OCI-LY1 (cell line): ENCODE data around the gene ZNF329.

ENCODE experiments used
- H2AFZ ChIP-seq: fragments of 200-600 bp; sonication (generic), shearing (Covaris generic); 2 replicates; pipeline ENCODE4 v1.6.0; 2014; ENCODE audit warnings: antibody characterized with exemption, mild to moderate bottlenecking, low read length
- H3F3A ChIP-seq: fragments of 200-600 bp; sonication (generic), shearing (Covaris generic); 2 replicates; pipeline ENCODE4 v1.6.0; 2014; ENCODE audit warnings: mild to moderate bottlenecking, antibody characterized with exemption, low read length, moderate library complexity; ENCODE audit not compliant: insufficient read depth
- H3K27ac ChIP-seq: fragments of 200-600 bp; sonication (generic); 2 replicates; pipeline ENCODE4 v1.5.1; 2014; ENCODE audit warnings: low read length, mixed run types, mild to moderate bottlenecking, low read depth; ENCODE audit not compliant: poor library complexity, severe bottlenecking
- H3K27me3 ChIP-seq: fragments of 200-600 bp; sonication (generic); 2 replicates; pipeline ENCODE4 v1.6.0; 2014; ENCODE audit warnings: antibody characterized with exemption, mild to moderate bottlenecking, low read length, moderate library complexity; ENCODE audit not compliant: insufficient read depth
- H3K36me3 ChIP-seq: fragments of 200-600 bp; sonication (generic); 2 replicates; pipeline ENCODE4 v1.6.1; 2014; ENCODE audit warnings: mild to moderate bottlenecking, antibody characterized with exemption, low read length, moderate library complexity, mixed read lengths; ENCODE audit not compliant: insufficient read depth
- H3K4me1 ChIP-seq: fragments of 200-600 bp; sonication (generic); 2 replicates; pipeline ENCODE4 v1.5.1; 2014; ENCODE audit warnings: mild to moderate bottlenecking, low read length, moderate library complexity; ENCODE audit not compliant: insufficient read depth, severe bottlenecking
- H3K4me2 ChIP-seq: fragments of 200-600 bp; sonication (generic), shearing (Covaris generic); 2 replicates; pipeline ENCODE4 v1.6.1; 2014; ENCODE audit warnings: low read length
- H3K4me3 ChIP-seq: fragments of 200-600 bp; sonication (generic); 2 replicates; pipeline ENCODE4 v1.5.1; 2014; ENCODE audit warnings: low read length, low read depth, mild to moderate bottlenecking, mixed read lengths; ENCODE audit not compliant: poor library complexity, severe bottlenecking
- H3K79me2 ChIP-seq: fragments of 200-600 bp; shearing (Covaris generic); 2 replicates; pipeline ENCODE4 v1.6.1; 2016; ENCODE audit warnings: mixed run types, low read length, mixed read lengths; ENCODE audit not compliant: insufficient read depth
- H3K9ac ChIP-seq: fragments of 200-600 bp; sonication (generic), shearing (Covaris generic); 2 replicates; pipeline ENCODE4 v1.6.1; 2014; ENCODE audit warnings: mild to moderate bottlenecking, low read length, mixed read lengths
- H3K9me2 ChIP-seq: fragments of 200-600 bp; sonication (generic), shearing (Covaris generic); 2 replicates; pipeline ENCODE4 v1.6.1; 2014; ENCODE audit warnings: low read depth, mild to moderate bottlenecking, low read length, mixed read lengths
- H3K9me3 ChIP-seq: fragments of 200-600 bp; shearing (Covaris generic); 2 replicates; pipeline ENCODE4 v1.6.1; 2014; ENCODE audit warnings: low read length, mixed read lengths
- H4K20me1 ChIP-seq: fragments of 200-600 bp; sonication (generic), shearing (Covaris generic); 2 replicates; pipeline ENCODE4 v1.6.0; 2016; ENCODE audit warnings: mild to moderate bottlenecking, low read length; ENCODE audit not compliant: insufficient read depth
- CTCF ChIP-seq: fragments of 200-600 bp; sonication (generic), shearing (Covaris generic); IDR thresholded peaks from 2 replicates; pipeline ENCODE4 v1.5.1; 2017; ENCODE audit warnings: mild to moderate bottlenecking, antibody characterized with exemption, low read length, moderate library complexity, mixed read lengths
- EZH2 ChIP-seq: fragments of 200-600 bp; sonication (generic), shearing (Covaris generic); IDR thresholded peaks from 2 replicates; pipeline ENCODE4 v1.8.0; 2017; ENCODE audit warnings: borderline replicate concordance, mixed run types, mild to moderate bottlenecking, antibody characterized with exemption, low read length, moderate library complexity, mixed read lengths

ZNF329 gene

GRCh38 chr19:58170860-58171259 lies 20.3 kb upstream of the ZNF329 start:
- no peaks in the 10 kb centered on the region for H3F3A ChIP-seq
- H3K9me3 ChIP-seq: peaks cover 30% of the 10 kb centered on the region
- H3K4me1 ChIP-seq: no peaks in the 10 kb centered on the region
- TF ChIP-seq CTCF (no peak), EZH2 (no peak)
- no peak overlapping the region for H2AFZ ChIP-seq
- H3K79me2 ChIP-seq: no peaks in the 10 kb centered on the region
- H3K27me3 ChIP-seq: no peaks in the 10 kb centered on the region
- H3K4me3 ChIP-seq: no peak overlapping the region
- H3K9me2 ChIP-seq: no peaks in the 10 kb centered on the region
- H3K9ac ChIP-seq: no peak overlapping the region
- H3K27ac ChIP-seq: no peak overlapping the region
- H3K36me3 ChIP-seq: no peaks in the 10 kb centered on the region
- H3K4me2 ChIP-seq: no peak overlapping the region
- H4K20me1 ChIP-seq: no peaks in the 10 kb centered on the region

- no peak for TF ChIP-seq CTCF
- no peak for TF ChIP-seq EZH2
- Histone ChIP-seq H3K36me3 (no peaks in the 10 kb centered on the region), H3K4me2 (no peak overlapping the region), H3F3A (no peaks in the 10 kb centered on the region), H3K4me3 (no peak overlapping the region), H3K9me2 (no peaks in the 10 kb centered on the region), H3K79me2 (no peaks in the 10 kb centered on the region), H4K20me1 (no peaks in the 10 kb centered on the region), H3K9ac (no peak overlapping the region), H3K27me3 (no peaks in the 10 kb centered on the region), H3K9me3 (peaks cover 39% of the 10 kb centered on the region), H3K4me1 (no peaks in the 10 kb centered on the region), H2AFZ (no peak overlapping the region), H3K27ac (no peak overlapping the region)
These were observed 16.2 kb upstream of the ZNF329 start for GRCh38 chr19:58166708-58167280.

GRCh38 chr19:58166268-58166667 lies 15.7 kb upstream of the ZNF329 start:
- Histone ChIP-seq H3K4me1 (no peaks in the 10 kb centered on the region), H4K20me1 (no peaks in the 10 kb centered on the region), H3K4me3 (no peak overlapping the region), H3K27me3 (no peaks in the 10 kb centered on the region), H2AFZ (no peak overlapping the region), H3K79me2 (no peaks in the 10 kb centered on the region), H3K27ac (no peak overlapping the region), H3F3A (no peaks in the 10 kb centered on the region), H3K9me3 (peaks cover 39% of the 10 kb centered on the region), H3K36me3 (no peaks in the 10 kb centered on the region), H3K9me2 (no peaks in the 10 kb centered on the region), H3K9ac (no peak overlapping the region), H3K4me2 (no peak overlapping the region)
- TF ChIP-seq CTCF (no peak), EZH2 (no peak)
